KMS-11 (cell line): ENCODE results near the gene LDLRAD3.
A peak's percentile ranks its signal among the peaks of the same experiment; 100 is the strongest.

Experiments used
- H2AFZ ChIP-seq: fragments of 200-600 bp; sonication (generic); 2 replicates; pipeline ENCODE4 v1.6.1; 2016; ENCODE audit warnings: antibody characterized with exemption, mixed run types, low read depth
- H3K27ac ChIP-seq: fragments of 200-600 bp; sonication (generic); 2 replicates; pipeline ENCODE4 v1.6.1; 2016; ENCODE audit warnings: mild to moderate bottlenecking, mixed run types
- H3K27me3 ChIP-seq: fragments of 200-600 bp; sonication (generic); 2 replicates; pipeline ENCODE4 v1.6.1; 2017; ENCODE audit warnings: mild to moderate bottlenecking, low read depth, mixed run types, moderate library complexity; ENCODE audit not compliant: insufficient read depth
- H3K36me3 ChIP-seq: fragments of 200-600 bp; sonication (generic); 2 replicates; pipeline ENCODE4 v1.6.1; 2017; ENCODE audit warnings: mild to moderate bottlenecking, mixed run types; ENCODE audit not compliant: insufficient read depth
- H3K4me1 ChIP-seq: fragments of 200-600 bp; sonication (generic); 2 replicates; pipeline ENCODE4 v1.6.1; 2016; ENCODE audit warnings: mild to moderate bottlenecking, low read depth, mixed run types; ENCODE audit not compliant: poor library complexity, severe bottlenecking
- H3K4me2 ChIP-seq: fragments of 200-600 bp; sonication (generic); 2 replicates; pipeline ENCODE4 v1.7.0; 2016; ENCODE audit warnings: mild to moderate bottlenecking, mixed run types
- H3K4me3 ChIP-seq: fragments of 200-600 bp; sonication (generic); IDR thresholded peaks from 2 replicates; pipeline ENCODE4 v1.6.1; 2017; ENCODE audit warnings: low read depth, low read length, mixed read lengths; ENCODE audit not compliant: insufficient read depth
- H3K79me2 ChIP-seq: fragments of 200-600 bp; sonication (generic); 2 replicates; pipeline ENCODE4 v1.6.1; 2016; ENCODE audit warnings: low read depth, mixed run types; ENCODE audit not compliant: insufficient read depth
- H3K9ac ChIP-seq: fragments of 200-600 bp; sonication (generic); 2 replicates; pipeline ENCODE4 v1.6.1; 2016; ENCODE audit warnings: mild to moderate bottlenecking, mixed run types
- H4K20me1 ChIP-seq: fragments of 200-600 bp; sonication (generic); 2 replicates; pipeline ENCODE4 v1.6.1; 2016; ENCODE audit warnings: mild to moderate bottlenecking, mixed run types; ENCODE audit not compliant: insufficient read depth
- CTCF ChIP-seq: fragments of 200-600 bp; sonication (generic); conservative IDR thresholded peaks from 2 replicates; pipeline ENCODE4 v1.6.1; 2017; ENCODE audit warnings: low read depth, mild to moderate bottlenecking, antibody characterized with exemption, low read length, moderate library complexity, mixed read lengths

The LDLRAD3 gene

DNA sequence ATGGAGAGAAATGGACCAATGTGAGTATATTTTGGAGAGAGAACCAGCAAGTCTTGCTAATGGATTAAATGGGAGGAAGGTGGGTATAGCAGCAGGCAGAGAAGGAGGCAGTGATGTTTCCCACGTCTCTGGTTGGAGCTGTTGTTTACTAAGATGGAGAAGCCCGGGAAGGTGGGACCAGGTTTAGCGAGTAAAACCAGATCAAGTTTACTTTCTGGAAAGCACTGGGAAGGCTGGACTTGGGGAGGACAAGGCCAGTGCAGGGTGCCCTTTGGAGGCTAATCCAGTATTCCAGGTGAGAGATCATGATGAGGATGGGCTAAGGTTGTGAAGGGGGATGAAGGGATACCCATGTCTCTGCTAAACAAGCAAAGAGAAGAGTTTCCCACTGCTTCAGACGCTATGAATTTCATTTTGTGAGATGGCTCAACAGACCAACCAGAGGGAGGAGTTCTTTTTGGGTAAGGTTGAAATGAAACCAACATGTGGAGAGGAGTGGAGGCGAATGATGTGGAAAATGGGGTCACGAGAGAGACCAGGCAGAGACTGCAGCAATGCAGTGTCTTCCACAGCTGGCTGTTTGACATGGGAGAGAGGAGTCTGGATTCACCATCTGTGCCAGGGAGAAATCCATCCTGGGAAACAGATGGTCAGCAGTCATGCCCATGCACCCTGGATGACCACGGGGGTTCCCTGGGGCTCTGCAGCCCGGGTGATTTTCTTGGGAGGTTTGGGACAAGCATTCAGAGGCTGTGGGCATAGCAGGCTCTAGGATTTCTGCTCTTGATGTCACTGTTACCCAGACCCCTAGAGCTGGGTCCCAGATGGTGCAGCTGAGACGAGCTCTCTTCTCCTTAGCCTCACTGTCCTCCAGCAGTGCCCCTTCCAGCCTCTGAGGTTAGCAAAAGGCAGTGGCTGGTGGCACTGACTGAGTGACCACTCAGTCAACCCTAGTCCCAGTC is 320.4 kb downstream of the LDLRAD3 start:
- no peak for TF ChIP-seq CTCF
- no peaks in the 10 kb centered on the region for H3K36me3 ChIP-seq
- no peak overlapping the region for H3K9ac ChIP-seq
- H3K79me2 ChIP-seq = no peaks in the 10 kb centered on the region
- no peaks in the 10 kb centered on the region for H3K27me3 ChIP-seq
- H3K4me3 ChIP-seq = no peak overlapping the region
- no peaks in the 10 kb centered on the region for H3K4me1 ChIP-seq
- no peak overlapping the region for H3K4me2 ChIP-seq
- H3K27ac ChIP-seq = no peak overlapping the region
- H2AFZ ChIP-seq = no peak overlapping the region
- no peaks in the 10 kb centered on the region for H4K20me1 ChIP-seq

- Histone ChIP-seq H4K20me1 (no peaks in the 10 kb centered on the region), H2AFZ (no peak overlapping the region), H3K4me1 (no peaks in the 10 kb centered on the region), H3K27me3 (no peaks in the 10 kb centered on the region), H3K4me2 (no peak overlapping the region), H3K4me3 (no peak overlapping the region), H3K9ac (no peak overlapping the region), H3K79me2 (no peaks in the 10 kb centered on the region), H3K27ac (no peak overlapping the region), H3K36me3 (no peaks in the 10 kb centered on the region)
- TF ChIP-seq CTCF = no peak
Measured at GRCh38 chr11:36264973-36265344, 321.1 kb downstream of the LDLRAD3 start.

DNA sequence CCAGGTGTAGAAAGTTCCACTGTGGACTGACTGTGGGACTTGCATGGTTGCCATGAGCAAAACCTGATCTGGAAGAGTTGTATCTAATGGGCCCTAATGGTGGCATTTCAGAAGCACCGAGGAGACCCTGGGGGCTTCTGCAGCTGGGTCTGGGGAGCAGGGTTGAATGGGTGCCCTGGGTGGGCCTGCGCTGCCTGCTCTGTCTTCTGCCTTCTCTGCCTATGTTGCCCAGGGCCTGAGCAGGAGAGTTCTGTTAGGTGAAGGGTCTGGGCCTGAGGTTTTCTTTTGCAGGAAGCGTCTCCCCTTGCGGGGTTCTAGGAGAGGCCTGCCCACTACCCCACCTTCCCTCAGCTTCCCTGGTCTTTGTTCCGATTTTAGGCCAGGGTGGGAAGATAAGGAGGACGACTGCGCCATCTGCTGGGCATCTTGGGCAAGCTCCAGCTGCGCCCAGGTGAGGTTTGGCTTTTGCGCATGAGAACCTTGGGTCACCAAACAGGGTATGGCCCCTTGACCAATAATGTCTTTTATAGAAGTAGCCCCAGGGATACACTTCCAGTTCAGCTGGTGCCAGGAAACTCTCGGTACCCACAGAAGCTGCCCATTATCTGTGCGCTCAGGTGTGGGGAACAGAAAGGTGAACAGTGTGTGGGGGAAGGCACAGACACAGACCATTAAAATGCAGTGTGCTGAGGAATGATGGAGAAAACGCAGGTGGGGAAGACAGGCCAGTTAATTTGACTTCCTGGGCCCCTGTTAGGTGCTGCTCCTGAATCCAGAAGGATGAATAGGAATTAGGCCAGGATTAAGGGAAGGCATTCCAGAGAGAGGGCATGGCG is 322.1 kb downstream of the LDLRAD3 start:
- Histone ChIP-seq H2AFZ (no peak overlapping the region; the same call in 1 of the 2 replicates), H3K4me2 (no peak overlapping the region)

DNA sequence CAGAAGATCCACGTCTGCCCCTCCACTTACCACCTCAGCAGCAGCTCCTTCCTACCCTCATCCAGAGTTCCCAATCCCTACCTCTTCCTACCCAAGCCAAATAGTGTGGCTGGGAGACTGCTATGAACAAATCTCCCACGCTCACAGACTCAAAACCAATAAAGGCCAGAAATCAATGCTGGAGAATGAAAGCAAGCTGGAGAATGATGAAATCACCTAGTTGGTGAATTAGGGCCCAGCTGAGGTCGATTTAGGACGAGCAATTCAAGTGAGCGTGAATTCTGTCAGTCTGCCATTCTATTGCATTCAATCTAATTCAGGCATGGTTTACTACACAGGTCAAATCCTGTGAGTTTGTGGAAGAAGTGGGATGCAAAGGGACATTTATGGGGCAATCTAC is 322.9 kb downstream of the LDLRAD3 start:
- H3K4me1 ChIP-seq = no peaks in the 10 kb centered on the region
- H4K20me1 ChIP-seq = no peaks in the 10 kb centered on the region
- no peak overlapping the region for H3K27ac ChIP-seq

More for the DNA sequence above, 322.1 kb downstream of the LDLRAD3 start:
- Histone ChIP-seq H3K4me1 (no peaks in the 10 kb centered on the region), H3K9ac (no peak overlapping the region), H4K20me1 (no peaks in the 10 kb centered on the region), H3K79me2 (no peaks in the 10 kb centered on the region), H3K36me3 (no peaks in the 10 kb centered on the region), H3K4me3 (no peak overlapping the region), H3K27me3 (no peaks in the 10 kb centered on the region), H3K27ac (no peak overlapping the region)
- peak; percentile 95 for TF ChIP-seq CTCF

More for the DNA sequence above, 322.9 kb downstream of the LDLRAD3 start:
- Histone ChIP-seq H3K4me2 (no peak overlapping the region), H3K4me3 (no peak overlapping the region), H3K9ac (no peak overlapping the region), H3K79me2 (no peaks in the 10 kb centered on the region), H3K36me3 (no peaks in the 10 kb centered on the region), H3K27me3 (no peaks in the 10 kb centered on the region), H2AFZ (no peak overlapping the region)
- TF ChIP-seq CTCF = no peak
